CD4-positive, alpha-beta T cell treated with Interleukin-17A for 1 hour (primary cell): ENCODE results near the gene SLCO3A1.
"Not testable (repeated sequence)": the region's sequence is repeated elsewhere in the genome, so short reads cannot be mapped to it uniquely, and the experiment has no call there.

Source experiments
- DNase-seq: peaks from one replicate; pipeline ENCODE4 v3.0.0-alpha.2; 2020

Gene SLCO3A1

DNA sequence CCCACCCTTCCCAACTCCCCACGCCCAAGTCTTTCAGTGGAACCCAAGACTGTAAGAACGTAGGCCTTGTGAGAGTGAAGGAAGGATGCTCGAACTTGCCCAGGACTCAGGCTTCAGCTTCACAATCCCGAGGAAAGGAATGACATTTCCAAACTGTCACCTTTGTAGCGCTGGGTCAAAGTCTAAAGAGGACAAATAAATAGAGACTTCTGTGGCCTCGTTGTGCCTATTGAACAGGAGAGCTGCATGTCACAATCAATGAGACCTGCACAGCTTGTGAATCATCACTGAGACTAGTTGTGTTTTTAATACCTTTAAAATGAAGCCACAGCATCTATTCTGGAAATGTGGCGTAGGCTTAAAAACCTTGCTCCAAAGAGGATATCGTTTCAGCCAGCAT, 317.4 kb downstream of the SLCO3A1 start:
- DNase-seq: no peak

GRCh38 chr15:92178911-92179310, 325.4 kb downstream of the SLCO3A1 start:
- no peak for DNase-seq

DNA sequence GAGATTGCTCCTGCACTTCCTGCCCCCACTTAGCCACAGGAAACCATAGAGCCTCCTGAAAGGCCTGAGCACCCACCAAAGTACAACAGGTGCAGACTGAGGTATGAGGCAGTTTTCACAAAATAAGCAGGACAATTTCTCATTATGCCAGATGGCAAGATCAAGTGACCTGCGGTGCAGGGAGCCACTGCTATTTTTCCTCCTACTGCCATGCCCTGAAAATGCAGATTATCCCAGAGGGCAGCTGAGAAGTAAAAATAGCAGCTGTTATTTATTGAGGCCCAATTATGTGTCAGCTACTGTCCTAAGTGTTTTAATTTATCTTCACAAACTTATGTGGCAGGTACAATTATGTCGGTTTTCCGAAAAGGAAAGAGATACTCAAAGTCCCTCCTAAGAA, 330.6 kb downstream of the SLCO3A1 start:
- DNase-seq: no peak

- DNase-seq: no peak
Observed at GRCh38 chr15:92184679-92185230, 331.2 kb downstream of the SLCO3A1 start.

- DNase-seq: no peak
Observed at GRCh38 chr15:92187975-92188374, 334.5 kb downstream of the SLCO3A1 start.

GRCh38 chr15:92189166-92189565, 335.7 kb downstream of the SLCO3A1 start:
- DNase-seq: no peak

- DNase-seq: no peak
Observed at GRCh38 chr15:92195241-92195640, 341.7 kb downstream of the SLCO3A1 start.

GRCh38 chr15:92196342-92196741, 342.8 kb downstream of the SLCO3A1 start:
- no peak for DNase-seq

GRCh38 chr15:92197746-92198145, 344.2 kb downstream of the SLCO3A1 start:
- no peak for DNase-seq

DNA sequence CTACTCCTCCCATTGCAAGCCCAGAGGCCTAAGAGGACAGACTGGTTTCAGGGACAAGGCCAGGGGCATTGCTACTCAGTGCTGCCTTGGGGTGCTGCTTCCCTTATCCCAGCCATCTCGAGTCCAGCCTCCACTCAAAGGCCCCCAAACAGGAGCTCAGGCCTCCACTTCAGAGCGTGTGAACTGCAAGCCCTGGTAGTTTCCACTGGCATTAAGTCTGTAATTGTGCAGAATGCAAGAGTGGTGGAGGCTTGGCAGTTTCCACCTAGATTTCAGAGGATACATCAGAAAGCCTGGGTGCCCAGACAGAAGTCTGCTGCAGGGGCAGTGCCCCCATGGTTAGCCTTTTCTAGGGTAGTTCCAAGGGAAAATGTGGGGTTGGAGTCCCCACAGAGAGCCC, 347.4 kb downstream of the SLCO3A1 start:
- no peak for DNase-seq

- DNase-seq: no peak
Observed at GRCh38 chr15:92205255-92205739, 351.8 kb downstream of the SLCO3A1 start.

DNA sequence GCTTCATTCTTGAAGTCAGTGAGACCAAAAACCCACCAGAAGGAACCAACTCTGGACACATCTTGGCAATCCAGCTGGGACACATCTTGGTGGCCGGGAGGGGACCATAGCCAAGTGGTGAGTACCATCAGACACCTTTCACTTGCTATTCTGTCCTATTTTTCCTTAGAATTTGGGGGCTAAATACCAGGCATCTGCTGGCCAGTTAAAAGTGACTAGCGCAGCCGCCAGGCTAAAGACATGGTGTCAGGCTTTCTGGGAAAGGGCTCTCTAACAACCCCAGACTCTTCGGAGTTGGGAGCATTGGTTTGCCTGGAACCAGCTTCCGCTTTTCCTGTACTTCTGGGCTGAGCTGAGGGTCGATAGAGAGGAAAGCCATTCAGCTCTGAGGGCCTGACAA, 354.1 kb downstream of the SLCO3A1 start:
- not testable (repeated sequence) for DNase-seq
